Measurements from ENCODE around the gene ALKBH3. TPM values are rescaled to one million over a fixed set of nuclear protein-coding genes. Genes with fewer than 3 reads are reported as not detected.

The ALKBH3 gene
- total RNA-seq, 1 donor from 2014 or later = 37.4 TPM

DNA sequence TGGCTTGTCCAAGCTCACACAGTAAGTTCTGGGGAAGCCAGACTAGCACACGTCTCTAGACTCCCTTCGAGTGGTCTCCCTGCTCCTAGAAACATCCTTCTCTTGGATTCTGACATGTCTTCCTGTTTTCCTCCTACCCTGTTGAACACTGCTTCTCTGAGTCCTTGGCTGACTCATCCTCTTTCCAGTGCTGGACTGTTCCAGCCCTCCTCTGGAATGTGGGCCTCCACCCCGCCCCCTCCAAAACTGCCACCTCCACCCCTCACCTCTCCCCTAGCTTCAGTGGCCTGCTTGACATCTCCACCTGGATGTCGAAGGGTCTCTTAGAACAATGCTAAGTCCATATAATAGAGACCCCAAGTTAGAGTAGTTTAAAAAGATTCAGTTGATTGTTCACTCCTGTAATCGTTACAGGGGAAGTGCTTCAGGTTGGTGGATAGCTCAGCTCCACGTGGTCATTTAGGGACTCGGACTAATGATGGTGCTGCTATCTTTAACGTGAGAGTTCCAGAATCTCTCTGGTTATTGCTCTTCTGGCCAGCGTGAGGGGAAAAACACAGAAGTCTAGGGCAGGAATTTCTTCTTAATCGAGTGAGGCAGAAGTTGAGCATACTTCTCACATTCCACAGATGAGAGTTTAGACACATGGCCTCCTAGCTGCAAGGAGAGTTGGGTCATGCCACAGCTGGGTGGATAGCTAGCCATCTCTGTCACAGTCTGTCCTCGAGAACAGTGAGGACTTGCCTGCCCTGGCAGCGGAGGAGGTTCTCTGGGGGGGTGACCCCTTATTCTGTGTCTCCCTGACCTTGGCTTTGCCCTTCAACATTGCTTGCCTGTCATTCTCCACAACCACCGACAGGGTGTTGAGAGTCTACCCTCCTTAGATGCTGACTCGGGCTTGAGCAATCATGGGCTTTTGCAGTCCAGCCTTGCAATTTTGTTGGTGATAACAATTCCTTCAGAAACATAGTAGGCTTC, 57.1 kb downstream of the ALKBH3 start:
- no peak for TF ChIP-seq EZH2 (IDR thresholded peaks at IDR 0.05)
- no peak for TF ChIP-seq EZH2phosphoT487 (IDR thresholded peaks at IDR 0.05)
- TF ChIP-seq, protein P1, sequence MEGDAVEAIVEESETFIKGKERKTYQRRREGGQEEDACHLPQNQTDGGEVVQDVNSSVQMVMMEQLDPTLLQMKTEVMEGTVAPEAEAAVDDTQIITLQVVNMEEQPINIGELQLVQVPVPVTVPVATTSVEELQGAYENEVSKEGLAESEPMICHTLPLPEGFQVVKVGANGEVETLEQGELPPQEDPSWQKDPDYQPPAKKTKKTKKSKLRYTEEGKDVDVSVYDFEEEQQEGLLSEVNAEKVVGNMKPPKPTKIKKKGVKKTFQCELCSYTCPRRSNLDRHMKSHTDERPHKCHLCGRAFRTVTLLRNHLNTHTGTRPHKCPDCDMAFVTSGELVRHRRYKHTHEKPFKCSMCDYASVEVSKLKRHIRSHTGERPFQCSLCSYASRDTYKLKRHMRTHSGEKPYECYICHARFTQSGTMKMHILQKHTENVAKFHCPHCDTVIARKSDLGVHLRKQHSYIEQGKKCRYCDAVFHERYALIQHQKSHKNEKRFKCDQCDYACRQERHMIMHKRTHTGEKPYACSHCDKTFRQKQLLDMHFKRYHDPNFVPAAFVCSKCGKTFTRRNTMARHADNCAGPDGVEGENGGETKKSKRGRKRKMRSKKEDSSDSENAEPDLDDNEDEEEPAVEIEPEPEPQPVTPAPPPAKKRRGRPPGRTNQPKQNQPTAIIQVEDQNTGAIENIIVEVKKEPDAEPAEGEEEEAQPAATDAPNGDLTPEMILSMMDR (IDR thresholded peaks at IDR 0.05) = no peak
- Histone ChIP-seq H3F3A (ENCODE audit: low read depth) (peaks cover 13% of the 10 kb centered on the region), H3K79me2 (ENCODE audit: low read depth) (no peaks in the 10 kb centered on the region), H3K4me3 (no peak overlapping the region), H3K4me1 (peaks cover 10% of the 10 kb centered on the region), H3K27ac (no peak overlapping the region), H3K4me2 (no peak overlapping the region), H3K36me3 (no peaks in the 10 kb centered on the region), H3K9me3 (ENCODE audit: low read depth) (no peaks in the 10 kb centered on the region), H2AFZ (replicated peaks) (no peak overlapping the region), H4K20me1 (ENCODE audit: low read depth) (no peaks in the 10 kb centered on the region), H3K27me3 (peaks cover 32% of the 10 kb centered on the region), H3K9ac (no peak overlapping the region)
- Mint-ChIP-seq H3K27me3 (ENCODE audit: insufficient read depth, low read depth) (peaks cover 23% of the 10 kb centered on the region), H3K4me3 (no peak overlapping the region), H3K36me3 (no peaks in the 10 kb centered on the region), H3K9me3 (no peaks in the 10 kb centered on the region), H3K4me1 (peaks cover 18% of the 10 kb centered on the region), H3K27ac (no peak overlapping the region)
- DNase-seq (ENCODE audit: low spot score) = no peak

DNA sequence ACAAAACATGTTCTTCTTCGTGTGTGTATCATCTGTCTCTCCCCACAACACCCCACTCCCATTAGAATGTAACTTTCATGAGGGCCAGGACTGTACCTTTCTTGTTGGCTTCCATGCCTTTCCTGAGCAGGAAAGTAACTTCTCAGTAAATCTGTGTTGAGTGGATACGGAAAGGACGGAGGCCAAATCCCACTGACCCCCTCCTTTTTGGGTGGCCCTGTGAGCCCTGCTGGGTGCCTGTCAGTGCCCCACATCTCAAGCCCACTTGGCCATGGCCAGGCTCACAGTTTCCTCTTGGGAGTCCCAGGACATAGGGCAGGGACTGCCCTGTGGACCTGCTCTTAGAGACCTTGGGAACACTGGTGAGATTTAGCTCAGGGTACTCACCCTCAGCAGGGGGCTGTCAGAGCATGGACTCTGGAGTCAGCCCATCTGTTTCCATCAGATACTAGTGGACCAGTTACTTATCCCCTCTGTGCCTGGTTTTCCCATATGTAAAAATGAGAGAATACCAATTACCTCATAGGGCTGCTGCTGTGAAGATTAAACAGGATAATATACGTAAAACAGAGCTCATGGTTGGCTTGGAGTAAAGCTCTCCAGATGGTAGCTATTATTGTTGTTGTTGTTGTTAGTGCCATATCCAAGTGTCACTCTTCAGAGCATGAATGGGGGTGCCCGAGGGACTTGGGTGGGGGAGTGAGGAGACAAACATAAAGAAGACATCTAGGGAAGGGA, 60.8 kb downstream of the ALKBH3 start:
- H3K4me3 ChIP-seq = peak overlapping the region; percentile 76
- Mint-ChIP-seq H3K27ac (no peak overlapping the region), H3K4me1 (peaks cover 8% of the 10 kb centered on the region), H3K36me3 (peaks cover 2% of the 10 kb centered on the region), H3K4me3 (peak overlapping the region; percentile 86), H3K9me3 (no peaks in the 10 kb centered on the region), H3K27me3 (ENCODE audit: insufficient read depth, low read depth) (peaks cover 38% of the 10 kb centered on the region)
- no peak overlapping the region for H3K27ac ChIP-seq
- peaks cover 16% of the 10 kb centered on the region for H4K20me1 ChIP-seq (ENCODE audit: low read depth)
- H3K4me2 ChIP-seq = peak overlapping the region; percentile 88
- no peak for DNase-seq (ENCODE audit: low spot score)
- H2AFZ ChIP-seq (replicated peaks) = peak overlapping the region; percentile 68
- TF ChIP-seq, protein P1 (IDR thresholded peaks at IDR 0.05) = no peak
- TF ChIP-seq EZH2phosphoT487 (IDR thresholded peaks at IDR 0.05) (peak; percentile 38), EZH2 (IDR thresholded peaks at IDR 0.05) (peak; percentile 25)
- H3K27me3 ChIP-seq = peaks cover 69% of the 10 kb centered on the region
- H3K36me3 ChIP-seq = no peaks in the 10 kb centered on the region
- H3F3A ChIP-seq (ENCODE audit: low read depth) = peaks cover 26% of the 10 kb centered on the region
- H3K9ac ChIP-seq = no peak overlapping the region
- H3K4me1 ChIP-seq = peaks cover 7% of the 10 kb centered on the region
- H3K79me2 ChIP-seq (ENCODE audit: low read depth) = no peaks in the 10 kb centered on the region
- H3K9me3 ChIP-seq (ENCODE audit: low read depth) = no peaks in the 10 kb centered on the region

DNA sequence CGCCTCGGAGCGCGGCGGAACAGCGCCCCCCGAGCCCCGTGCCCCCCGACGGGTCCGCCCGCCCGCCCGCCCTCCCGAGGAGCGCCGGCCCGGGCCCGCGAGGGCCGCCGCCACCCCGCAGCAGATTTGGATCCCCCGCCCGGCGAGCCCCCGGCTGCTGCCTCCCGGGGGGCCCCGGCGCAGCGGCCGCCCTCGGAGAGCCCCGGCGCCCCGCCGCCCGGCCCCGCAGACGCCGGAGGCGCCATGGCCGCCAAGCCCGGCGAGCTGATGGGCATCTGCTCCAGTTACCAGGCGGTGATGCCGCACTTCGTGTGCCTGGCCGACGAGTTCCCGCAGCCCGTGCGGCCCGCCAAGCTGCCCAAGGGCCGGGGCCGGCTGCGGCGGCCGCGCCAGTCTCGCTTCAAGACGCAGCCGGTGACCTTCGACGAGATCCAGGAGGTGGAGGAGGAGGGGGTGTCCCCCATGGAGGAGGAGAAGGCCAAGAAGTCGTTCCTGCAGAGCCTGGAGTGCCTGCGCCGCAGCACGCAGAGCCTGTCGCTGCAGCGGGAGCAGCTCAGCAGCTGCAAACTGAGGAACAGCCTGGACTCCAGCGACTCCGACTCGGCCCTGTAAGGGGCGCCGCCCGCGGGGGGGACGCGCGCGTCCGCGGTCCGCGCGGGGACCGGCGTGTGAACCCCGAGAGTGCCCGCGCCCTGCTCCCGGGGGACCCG, 62.2 kb downstream of the ALKBH3 start:
- Mint-ChIP-seq H3K9me3 (no peaks in the 10 kb centered on the region), H3K4me1 (peaks cover 12% of the 10 kb centered on the region), H3K4me3 (peak overlapping the region; percentile 82), H3K27me3 (ENCODE audit: insufficient read depth, low read depth) (peaks cover 45% of the 10 kb centered on the region), H3K36me3 (peaks cover 2% of the 10 kb centered on the region), H3K27ac (no peak overlapping the region)
- H2AFZ ChIP-seq (replicated peaks) = peak overlapping the region; percentile 86
- peaks cover 69% of the 10 kb centered on the region for H3K27me3 ChIP-seq
- peak overlapping the region; percentile 76 for H3K4me3 ChIP-seq
- DNase-seq (ENCODE audit: low spot score) = peak; percentile 61
- TF ChIP-seq EZH2 (IDR thresholded peaks at IDR 0.05) (no peak), EZH2phosphoT487 (IDR thresholded peaks at IDR 0.05) (peak; percentile 4)
- no peak overlapping the region for H3K9ac ChIP-seq
- peaks cover 31% of the 10 kb centered on the region for H3F3A ChIP-seq (ENCODE audit: low read depth)
- no peak overlapping the region for H3K27ac ChIP-seq
- peaks cover 16% of the 10 kb centered on the region for H4K20me1 ChIP-seq (ENCODE audit: low read depth)
- H3K4me1 ChIP-seq = peaks cover 12% of the 10 kb centered on the region
- no peaks in the 10 kb centered on the region for H3K9me3 ChIP-seq (ENCODE audit: low read depth)
- no peaks in the 10 kb centered on the region for H3K36me3 ChIP-seq
- peak overlapping the region; percentile 99 for H3K4me2 ChIP-seq
- no peaks in the 10 kb centered on the region for H3K79me2 ChIP-seq (ENCODE audit: low read depth)
